DMS79 (cell line): ENCODE results near the gene DCAF8.
A peak's percentile ranks its signal among the peaks of the same experiment; 100 is the strongest.

Experiments used
- DNase-seq: peaks from one replicate; lab custom pipeline; 2025; lab: John Stamatoyannopoulos, UW

The DCAF8 gene

GRCh38 chr1:160264795-160265307 is 2.5 kb upstream of the DCAF8 start:
- no peak for DNase-seq

GRCh38 chr1:160261556-160261892 is 825 bp downstream of the DCAF8 start:
- peak; percentile 28 for DNase-seq

DNA sequence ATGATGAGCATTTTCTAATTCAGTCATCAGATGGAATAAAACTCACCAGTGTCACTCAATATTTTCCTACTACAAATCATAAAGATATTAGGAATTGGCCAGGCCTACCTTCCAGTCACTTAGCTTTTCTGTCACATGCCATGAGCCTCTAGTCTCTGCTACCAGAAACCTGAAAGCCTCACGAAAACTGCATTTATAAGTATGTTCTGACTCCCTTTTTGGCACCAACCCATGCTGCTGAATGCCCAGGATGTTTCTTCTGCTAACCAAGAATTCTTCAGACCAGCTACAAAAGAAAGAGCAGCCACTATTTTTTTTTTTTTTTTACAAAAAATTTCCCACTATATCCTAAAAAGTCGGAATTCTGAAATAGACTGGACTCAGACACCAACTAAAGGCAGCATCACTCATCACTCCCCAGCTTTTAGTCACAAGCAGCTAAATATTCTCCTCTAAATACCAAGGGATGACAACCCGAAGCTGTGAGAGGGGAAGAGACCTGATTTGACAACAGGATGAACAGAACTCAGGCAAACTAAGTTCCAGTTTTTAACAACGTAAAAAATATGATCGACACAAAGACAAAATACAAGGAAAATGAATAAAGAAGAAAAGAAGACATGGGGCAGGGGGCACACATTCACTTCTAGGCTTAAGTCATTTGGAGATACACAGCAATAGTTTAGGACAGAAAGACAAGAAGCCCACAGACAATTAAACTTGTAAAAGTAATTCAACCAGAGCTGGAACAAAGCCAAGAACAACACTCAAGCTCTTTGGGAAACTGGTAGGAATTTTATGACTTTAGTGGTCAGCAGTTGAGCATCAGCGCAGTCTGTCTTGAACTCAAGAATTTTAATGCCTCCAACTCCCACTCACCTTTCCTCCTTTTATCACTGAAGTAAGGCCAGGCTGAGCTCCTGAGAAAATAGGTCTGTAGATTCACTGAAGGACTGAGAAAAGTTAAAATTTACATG is 1.7 kb downstream of the DCAF8 start:
- DNase-seq: peak; percentile 60

GRCh38 chr1:160258177-160258798 is 4.1 kb downstream of the DCAF8 start:
- no peak for DNase-seq

DNA sequence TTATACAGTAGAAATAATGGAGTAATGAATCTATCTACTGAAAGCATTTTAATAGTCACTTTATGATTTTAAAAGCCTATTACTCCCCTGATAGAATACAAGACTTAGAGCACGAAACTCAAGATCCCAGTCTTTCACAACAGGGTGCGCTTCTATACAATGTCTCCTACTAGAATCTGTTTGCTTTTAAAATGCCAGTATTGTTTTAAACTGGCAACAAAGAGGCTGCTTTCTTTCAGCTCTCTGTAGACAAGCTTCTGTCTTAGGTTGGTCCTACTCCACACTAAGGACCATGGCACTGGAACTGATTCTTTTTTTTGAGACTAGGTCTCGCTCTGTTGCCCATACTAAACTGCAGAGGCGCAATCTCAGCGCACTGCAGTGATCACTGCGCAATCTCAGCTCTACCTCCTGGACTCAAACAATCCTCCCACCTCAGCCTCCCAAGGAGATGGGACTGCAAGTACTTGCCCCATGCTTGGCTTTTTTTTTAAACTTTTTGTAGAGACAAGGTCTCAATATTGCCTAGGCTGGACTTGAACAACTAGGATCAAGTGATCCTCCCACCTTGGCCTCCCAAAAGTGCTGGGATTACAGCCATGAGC is 4.8 kb downstream of the DCAF8 start:
- DNase-seq: no peak

DNA sequence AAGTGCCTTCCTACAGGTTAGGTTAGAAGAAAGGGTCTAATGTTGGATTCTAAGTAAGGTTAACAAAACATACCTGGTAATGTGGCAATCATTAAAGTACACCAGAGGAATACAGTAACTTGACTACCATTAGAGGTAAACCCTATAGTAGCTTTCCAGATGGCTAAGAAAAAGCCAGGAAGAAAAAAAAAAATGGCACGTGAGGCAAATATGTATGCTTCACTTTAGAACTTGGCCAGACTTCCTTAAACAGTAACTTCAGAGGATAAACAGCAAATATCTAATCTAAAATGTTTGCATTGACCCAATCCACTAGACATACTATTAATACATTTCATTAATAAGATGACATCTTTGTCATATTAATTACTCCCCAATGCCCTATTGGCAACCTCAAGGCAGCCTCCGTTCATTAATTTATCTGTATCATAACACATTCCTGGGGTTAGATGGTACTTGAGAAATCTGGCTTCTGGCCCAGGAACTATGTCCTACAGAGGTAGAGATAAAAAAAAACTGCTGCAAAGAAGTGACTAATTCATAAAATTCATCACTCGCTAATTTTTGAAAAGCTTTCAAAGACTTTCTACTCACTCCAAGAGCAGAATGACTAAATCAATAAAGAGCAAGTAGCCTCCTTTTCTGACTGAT is 5.8 kb downstream of the DCAF8 start:
- peak; percentile 52 for DNase-seq

GRCh38 chr1:160255781-160256300 is 6.5 kb downstream of the DCAF8 start:
- no peak for DNase-seq

DNA sequence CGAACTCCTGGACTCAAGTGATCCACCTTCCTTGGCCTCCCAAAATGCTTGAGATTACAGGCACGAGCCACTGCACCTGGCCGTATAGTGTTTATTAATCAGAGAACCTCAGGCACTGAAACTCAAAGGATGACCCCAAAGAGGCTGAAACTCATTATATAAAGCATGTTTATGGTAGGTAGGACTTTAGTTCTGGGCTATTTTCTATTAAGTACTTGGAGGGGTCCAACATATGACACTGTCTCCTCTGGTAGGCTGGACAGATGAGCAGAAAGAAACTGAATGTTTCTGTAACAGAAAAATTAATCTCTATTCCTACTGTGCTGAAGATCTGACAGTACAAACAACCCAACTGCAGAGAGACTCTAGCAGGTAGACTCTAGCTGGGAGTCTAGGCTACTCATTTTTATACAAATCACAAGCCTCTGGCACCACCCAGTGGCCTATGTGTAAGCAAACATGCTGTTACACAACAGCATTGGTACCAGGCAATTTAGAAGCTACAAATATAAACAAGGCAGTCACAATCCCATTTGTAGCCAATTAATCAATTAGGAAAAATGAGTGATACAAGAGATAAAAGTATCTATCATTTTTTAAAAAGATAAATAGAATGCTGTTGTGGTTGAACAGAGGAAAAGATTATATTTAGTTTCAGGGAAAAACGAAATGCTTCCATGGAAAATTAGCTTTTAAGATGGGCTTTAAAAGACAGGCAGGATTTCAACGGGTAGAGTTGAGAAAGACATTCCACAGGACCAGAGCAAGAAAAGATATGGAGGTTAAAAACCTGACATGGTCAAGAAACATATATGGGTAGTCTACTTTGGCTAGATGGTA is 10.4 kb downstream of the DCAF8 start:
- peak; percentile 55 for DNase-seq

GRCh38 chr1:160251011-160251410 is 11.3 kb downstream of the DCAF8 start:
- no peak for DNase-seq

DNA sequence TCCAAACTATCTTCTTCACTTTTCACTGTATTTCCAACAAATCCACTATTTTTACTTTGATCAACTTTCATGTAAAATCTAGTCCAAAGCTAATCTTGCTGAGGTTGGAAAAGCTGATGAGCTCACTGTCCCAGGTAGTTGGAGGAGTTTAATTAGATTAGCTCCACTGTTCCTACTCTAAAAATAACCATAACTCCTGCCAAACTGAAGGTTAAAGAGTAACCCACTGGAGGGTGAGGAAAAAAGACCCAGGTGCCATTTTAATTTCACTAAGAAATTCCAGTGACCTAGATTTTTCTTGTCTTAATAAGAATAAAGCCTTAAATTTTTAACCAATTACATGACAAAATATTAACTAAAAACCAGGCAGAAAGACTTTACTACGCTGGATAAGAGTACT is 15.3 kb downstream of the DCAF8 start:
- DNase-seq: no peak

- no peak for DNase-seq
Measured at GRCh38 chr1:160245434-160245833, 16.9 kb downstream of the DCAF8 start.

DNA sequence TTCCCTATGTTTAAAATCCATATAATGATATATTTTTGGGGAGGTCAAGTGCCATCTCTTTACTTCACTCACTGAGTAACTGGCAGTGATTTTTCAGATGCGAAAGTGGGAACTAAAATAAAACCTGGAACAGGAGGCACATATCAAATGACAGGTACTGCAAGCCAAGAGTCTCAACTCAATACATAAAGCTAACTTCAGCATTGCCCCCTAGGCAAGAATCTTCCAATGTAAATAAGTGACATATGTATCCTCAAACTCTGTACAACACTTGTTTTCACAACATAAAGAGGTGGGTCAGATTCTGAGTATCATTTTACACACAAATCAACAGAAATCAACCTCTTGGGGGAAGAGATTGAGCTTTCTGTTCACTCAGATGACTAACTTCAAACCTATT is 18.1 kb downstream of the DCAF8 start:
- no peak for DNase-seq

GRCh38 chr1:160243767-160244166 is 18.6 kb downstream of the DCAF8 start:
- no peak for DNase-seq

GRCh38 chr1:160239582-160240299 is 22.6 kb downstream of the DCAF8 start:
- no peak for DNase-seq

DNA sequence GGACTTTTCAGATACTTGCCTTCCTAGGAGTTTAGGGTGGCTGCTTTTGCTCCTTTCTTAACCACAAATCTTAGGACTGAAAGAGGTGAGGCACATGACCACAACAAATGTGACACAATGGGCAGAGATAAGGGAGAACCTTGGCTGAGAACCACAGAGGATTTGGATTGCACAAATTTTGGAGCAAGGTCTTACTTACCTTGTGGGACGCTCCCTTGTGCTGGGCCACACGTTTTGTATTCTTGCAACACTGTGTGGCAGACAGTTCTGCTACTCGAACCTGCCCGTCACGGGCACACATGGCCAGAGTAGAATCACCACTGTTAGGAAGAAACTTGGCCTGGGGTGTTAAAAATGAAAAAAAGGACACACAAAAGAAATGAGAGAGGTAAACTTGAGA is 23.9 kb downstream of the DCAF8 start:
- no peak for DNase-seq

- DNase-seq: no peak
Measured at GRCh38 chr1:160237558-160237957, 24.8 kb downstream of the DCAF8 start.

DNA sequence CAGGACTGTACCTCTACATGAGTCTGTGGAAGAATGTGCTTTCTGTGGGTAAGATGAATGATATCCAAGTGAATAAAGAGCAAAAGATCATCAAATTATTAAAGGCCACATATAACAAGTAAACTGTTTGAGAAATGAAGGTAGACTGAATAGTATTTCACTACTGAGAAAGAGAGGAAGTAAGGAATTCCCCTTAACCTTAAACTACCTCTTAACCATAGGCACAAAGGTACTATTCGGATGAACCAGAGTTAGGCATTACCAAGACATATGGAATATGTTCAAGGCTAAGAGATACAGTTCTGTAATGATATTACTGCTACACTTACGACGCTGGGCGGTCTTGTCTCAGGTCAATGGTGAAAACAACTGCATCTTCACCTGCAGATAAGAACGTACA is 25.5 kb downstream of the DCAF8 start:
- DNase-seq: no peak

DNA sequence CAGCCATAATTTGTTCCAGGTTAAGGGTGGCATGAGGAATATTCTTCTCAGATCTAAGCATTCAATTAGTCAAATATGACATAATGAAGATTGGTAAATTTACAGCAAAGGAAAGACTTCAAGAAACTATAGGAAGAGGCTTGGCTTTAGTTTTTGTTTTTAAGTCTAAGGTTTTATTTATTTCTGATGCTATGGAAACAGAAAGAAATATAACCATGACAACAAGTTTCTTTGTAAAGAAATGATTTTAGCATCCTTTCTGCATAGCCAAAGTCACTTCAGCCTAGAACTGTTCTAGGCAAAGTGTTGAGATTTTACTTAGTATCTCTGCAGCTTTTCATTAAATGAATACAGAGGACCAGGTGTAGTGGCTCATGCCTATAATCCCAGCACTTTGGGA is 29.4 kb downstream of the DCAF8 start:
- no peak for DNase-seq

DNA sequence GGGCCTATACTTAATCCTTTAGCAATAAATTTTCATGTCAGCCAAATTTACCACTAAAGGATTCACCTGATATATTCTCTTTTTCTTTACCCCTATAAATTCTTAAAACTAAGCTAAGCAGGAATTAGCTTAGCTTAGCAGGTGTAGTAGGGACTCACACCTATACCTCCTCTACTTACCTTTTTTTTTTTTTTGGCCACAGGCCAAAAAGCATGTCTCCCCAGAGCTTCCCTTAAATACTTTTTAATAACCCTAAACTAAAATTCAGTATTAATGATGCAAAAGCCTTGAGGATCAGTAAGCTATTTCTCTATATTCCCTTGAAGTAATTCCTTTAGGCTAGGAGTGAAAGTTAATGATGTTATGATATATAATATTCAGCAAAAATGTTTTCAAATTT is 33.9 kb downstream of the DCAF8 start:
- DNase-seq: no peak

DNA sequence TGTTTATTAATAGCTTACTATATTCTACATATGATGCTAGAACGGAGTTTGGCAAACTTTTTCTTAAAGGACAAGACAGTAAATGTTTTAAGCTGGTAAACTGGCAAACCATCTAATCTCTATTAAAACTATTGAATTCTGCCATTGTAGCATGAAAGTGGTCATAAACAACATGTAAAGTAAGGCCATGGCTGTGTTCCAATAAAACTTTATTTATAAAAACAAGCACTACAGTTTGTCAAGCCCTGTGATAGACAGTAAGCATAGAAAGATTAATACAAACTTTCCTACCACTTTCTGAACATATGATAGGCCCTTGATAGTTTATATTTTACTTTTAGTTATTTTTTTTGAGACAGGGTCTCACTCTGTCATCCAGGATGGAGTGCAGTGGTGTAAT is 34.8 kb downstream of the DCAF8 start:
- DNase-seq: no peak

GRCh38 chr1:160227034-160227433 is 35.3 kb downstream of the DCAF8 start:
- DNase-seq: no peak
